Ascending aorta (tissue), 2 donors: ENCODE data around the gene IGSF10. TPM values are rescaled to one million over a fixed set of nuclear protein-coding genes. Genes with fewer than 3 reads are reported as not detected.

Experiments
- DNase-seq, 2 donors: peaks; one replicate each; pipeline ENCODE4 v3.0.0-alpha.2; 2019; ENCODE audit warnings: low spot score in 2 of 2
- H3K27ac ChIP-seq, 2 donors: fragments of 200-600 bp; sonication (generic); one replicate each; pipeline ENCODE4 v1.5.1; 2016 to 2017; ENCODE audit warnings: mild to moderate bottlenecking in 1 of 2
- H3K27me3 ChIP-seq: fragments of 200-600 bp; sonication (generic); one replicate; pipeline ENCODE4 v1.5.1; 2017
- H3K36me3 ChIP-seq, 2 donors: fragments of 200-600 bp; sonication (generic); one replicate each; pipeline ENCODE4 v1.5.1; 2016
- H3K4me1 ChIP-seq, 2 donors: fragments of 200-600 bp; sonication (generic); one replicate each; pipeline ENCODE4 v1.5.1; 2016 to 2017; ENCODE audit warnings: mild to moderate bottlenecking in 1 of 2
- H3K4me3 ChIP-seq, 2 donors: fragments of 200-600 bp; sonication (generic); one replicate each; pipeline ENCODE4 v1.5.1; 2016 to 2017; ENCODE audit warnings: mild to moderate bottlenecking in 1 of 2
- H3K9me3 ChIP-seq, 2 donors: fragments of 200-600 bp; sonication (generic); one replicate each; pipeline ENCODE4 v1.5.1; 2016
- intact Hi-C: fragments of 100-400 bp; cut with DNase I; formaldehyde crosslinking; loops from one replicate; pipeline ENCODE4 v1.15.1; 2023
- total RNA-seq: library from RNA; depleted of rRNA; stranded (reverse); fragments of >200 nt; gene quantifications from one replicate; pipeline ENCODE4 v1.1.0, GENCODE V29; 2016
- TF ChIP-seq, protein P1 (sequence below), 3 experiments: fragments of 200-600 bp in 2 of 3; fragments of 450-650 bp in 1 of 3; sonication (generic) in 2 of 3; IDR thresholded peaks; one replicate each; pipeline ENCODE4 v1.5.1; 2016 to 2019; ENCODE audit warnings: antibody characterized with exemption in 3 of 3, mild to moderate bottlenecking in 1 of 3, moderate library complexity in 1 of 3

IGSF10 gene
- total RNA-seq, 1 donor from 2014 or later = 1.7 TPM

GRCh38 chr3:151468284-151468917 is 7.5 kb upstream of the IGSF10 start:
- no peak for DNase-seq
- TF ChIP-seq, protein P1, sequence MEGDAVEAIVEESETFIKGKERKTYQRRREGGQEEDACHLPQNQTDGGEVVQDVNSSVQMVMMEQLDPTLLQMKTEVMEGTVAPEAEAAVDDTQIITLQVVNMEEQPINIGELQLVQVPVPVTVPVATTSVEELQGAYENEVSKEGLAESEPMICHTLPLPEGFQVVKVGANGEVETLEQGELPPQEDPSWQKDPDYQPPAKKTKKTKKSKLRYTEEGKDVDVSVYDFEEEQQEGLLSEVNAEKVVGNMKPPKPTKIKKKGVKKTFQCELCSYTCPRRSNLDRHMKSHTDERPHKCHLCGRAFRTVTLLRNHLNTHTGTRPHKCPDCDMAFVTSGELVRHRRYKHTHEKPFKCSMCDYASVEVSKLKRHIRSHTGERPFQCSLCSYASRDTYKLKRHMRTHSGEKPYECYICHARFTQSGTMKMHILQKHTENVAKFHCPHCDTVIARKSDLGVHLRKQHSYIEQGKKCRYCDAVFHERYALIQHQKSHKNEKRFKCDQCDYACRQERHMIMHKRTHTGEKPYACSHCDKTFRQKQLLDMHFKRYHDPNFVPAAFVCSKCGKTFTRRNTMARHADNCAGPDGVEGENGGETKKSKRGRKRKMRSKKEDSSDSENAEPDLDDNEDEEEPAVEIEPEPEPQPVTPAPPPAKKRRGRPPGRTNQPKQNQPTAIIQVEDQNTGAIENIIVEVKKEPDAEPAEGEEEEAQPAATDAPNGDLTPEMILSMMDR (IDR thresholded peaks at IDR 0.05) = peak; percentile 36 to 84 (median 71)
- no peaks in the 10 kb centered on the region for H3K36me3 ChIP-seq
- H3K9me3 ChIP-seq = no peaks in the 10 kb centered on the region
- intact Hi-C loops = loop anchor here (2.0 kb wide), 1 partner anchor 192 kb away; no protein-coding TSS in a partner anchor
- H3K4me3 ChIP-seq = no peak overlapping the region
- H3K27ac ChIP-seq = no peak overlapping the region
- H3K27me3 ChIP-seq = no peaks in the 10 kb centered on the region
- no peaks in the 10 kb centered on the region for H3K4me1 ChIP-seq

DNA sequence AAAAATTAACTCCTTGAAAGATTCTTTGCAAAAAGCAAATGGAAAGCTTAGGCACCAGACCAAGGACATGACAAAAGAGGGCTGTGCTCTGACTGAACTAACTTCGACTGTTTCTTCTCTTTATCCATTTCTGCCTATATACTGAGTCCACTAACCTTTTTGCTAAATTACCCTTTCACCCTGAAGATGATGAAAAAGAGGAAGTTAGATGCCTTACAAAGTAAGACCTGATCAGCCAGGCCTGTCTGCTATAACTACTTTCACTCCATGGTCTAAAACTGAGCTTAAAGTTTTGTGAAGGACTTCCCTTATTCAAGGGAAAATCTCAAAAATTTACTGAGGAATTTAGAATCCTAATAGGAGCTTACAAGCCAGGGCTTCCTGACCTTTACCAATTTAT is 6.2 kb upstream of the IGSF10 start:
- intact Hi-C loops = no loop called here
- DNase-seq = no peak
- no peak overlapping the region for H3K27ac ChIP-seq
- H3K4me3 ChIP-seq = no peak overlapping the region
- TF ChIP-seq, protein P1 (IDR thresholded peaks at IDR 0.05) = no peak
- H3K27me3 ChIP-seq = no peaks in the 10 kb centered on the region
- H3K4me1 ChIP-seq = no peaks in the 10 kb centered on the region
- H3K9me3 ChIP-seq = no peaks in the 10 kb centered on the region
- H3K36me3 ChIP-seq = no peaks in the 10 kb centered on the region

GRCh38 chr3:151462991-151463390 is 2.1 kb upstream of the IGSF10 start:
- peaks cover 0 to 7% of the 10 kb centered on the region in 2 donors for H3K4me1 ChIP-seq
- H3K9me3 ChIP-seq = no peaks in the 10 kb centered on the region
- H3K27ac ChIP-seq = no peak overlapping the region
- no peaks in the 10 kb centered on the region for H3K27me3 ChIP-seq
- intact Hi-C loops = no loop called here
- no peaks in the 10 kb centered on the region for H3K36me3 ChIP-seq
- no peak for DNase-seq
- H3K4me3 ChIP-seq = no peak overlapping the region
- TF ChIP-seq, protein P1 (IDR thresholded peaks at IDR 0.05) = no peak

- no peak for DNase-seq
- intact Hi-C loops = no loop called here
- no peak overlapping the region for H3K4me3 ChIP-seq
Measured at GRCh38 chr3:151462278-151462780, 1.5 kb upstream of the IGSF10 start.

GRCh38 chr3:151460228-151460627 is 633 bp downstream of the IGSF10 start:
- Histone ChIP-seq H3K4me1 (peaks cover 0 to 7% of the 10 kb centered on the region in 2 donors), H3K4me3 (peak overlapping the region; percentile 67 to 76), H3K27ac (no peak overlapping the region), H3K36me3 (no peaks in the 10 kb centered on the region), H3K9me3 (no peaks in the 10 kb centered on the region), H3K27me3 (no peaks in the 10 kb centered on the region)
- intact Hi-C loops = no loop called here
- TF ChIP-seq, protein P1 (IDR thresholded peaks at IDR 0.05) = no peak
- no peak for DNase-seq

More at GRCh38 chr3:151462278-151462780, 1.5 kb upstream of the IGSF10 start:
- Histone ChIP-seq H3K4me1 (peaks cover 0 to 7% of the 10 kb centered on the region in 2 donors), H3K36me3 (no peaks in the 10 kb centered on the region), H3K9me3 (no peaks in the 10 kb centered on the region), H3K27ac (no peak overlapping the region), H3K27me3 (no peaks in the 10 kb centered on the region)
- TF ChIP-seq, protein P1 (IDR thresholded peaks at IDR 0.05) = no peak
